Anterior cingulate cortex (tissue), 58 donors: Measurements from ENCODE around the gene CBL.

ENCODE experiments used
- DNase-seq, 58 donors: peaks; one replicate each; lab custom pipeline; 2025; lab: John Stamatoyannopoulos, UW

CBL gene

GRCh38 chr11:119320776-119321524, 114.8 kb downstream of the CBL start:
- DNase-seq, result peak in 19 of 58 donors; percentile 22 to 72 (median 50)

GRCh38 chr11:119322360-119322739, 116.2 kb downstream of the CBL start:
- DNase-seq, result no peak

DNA sequence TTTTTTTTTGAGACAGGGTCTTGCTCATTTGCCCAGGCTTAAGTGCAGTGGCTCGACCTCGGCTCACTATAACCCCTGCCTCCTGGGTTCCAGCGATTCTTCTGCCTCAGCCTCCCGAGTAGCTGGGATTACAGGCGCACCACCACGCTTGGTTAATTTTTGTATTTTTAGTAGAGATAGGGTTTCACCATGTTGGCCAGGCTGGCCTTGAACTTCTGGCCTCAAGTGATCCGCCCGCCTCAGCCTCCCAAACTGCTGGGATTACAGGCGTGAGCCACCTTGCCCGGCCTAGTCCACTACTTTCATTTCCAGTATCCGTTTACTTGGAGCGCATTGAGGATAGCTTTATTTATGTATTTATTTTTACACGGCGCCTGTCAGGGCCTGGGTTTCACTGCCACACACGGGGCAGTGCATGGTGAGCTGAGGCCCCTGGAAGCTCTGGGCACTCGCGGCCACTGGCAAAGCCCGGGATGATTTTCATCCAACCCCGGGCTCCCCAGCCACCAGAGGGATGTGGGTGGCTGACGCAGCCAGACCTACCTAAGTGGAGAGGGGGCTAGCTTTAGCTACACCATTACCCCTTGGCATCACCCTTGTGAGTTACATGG, 116.9 kb downstream of the CBL start:
- DNase-seq, result no peak

GRCh38 chr11:119323532-119324033, 117.4 kb downstream of the CBL start:
- DNase-seq, result peak in 42 of 58 donors; percentile 21 to 87 (median 56)

DNA sequence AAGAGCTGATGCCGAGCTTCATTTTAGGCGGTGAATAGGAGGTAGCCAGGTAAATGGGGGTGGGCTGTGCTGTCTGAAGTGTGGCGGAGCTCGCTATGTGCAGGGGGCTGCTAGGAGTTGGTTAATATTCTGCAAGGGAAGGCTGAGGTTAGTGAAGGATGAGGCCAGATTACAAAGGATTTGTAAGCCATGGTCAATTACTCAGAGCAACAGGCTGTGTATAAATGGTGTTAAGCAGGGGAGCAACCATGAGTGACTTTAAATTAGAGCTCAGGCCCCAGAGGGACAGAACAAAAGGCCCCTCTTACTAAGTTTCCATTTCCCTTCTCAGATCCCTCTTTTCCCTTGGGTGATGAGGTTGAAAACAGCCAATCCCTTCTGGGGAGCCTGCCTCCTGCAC, 118.0 kb downstream of the CBL start:
- DNase-seq, result no peak

DNA sequence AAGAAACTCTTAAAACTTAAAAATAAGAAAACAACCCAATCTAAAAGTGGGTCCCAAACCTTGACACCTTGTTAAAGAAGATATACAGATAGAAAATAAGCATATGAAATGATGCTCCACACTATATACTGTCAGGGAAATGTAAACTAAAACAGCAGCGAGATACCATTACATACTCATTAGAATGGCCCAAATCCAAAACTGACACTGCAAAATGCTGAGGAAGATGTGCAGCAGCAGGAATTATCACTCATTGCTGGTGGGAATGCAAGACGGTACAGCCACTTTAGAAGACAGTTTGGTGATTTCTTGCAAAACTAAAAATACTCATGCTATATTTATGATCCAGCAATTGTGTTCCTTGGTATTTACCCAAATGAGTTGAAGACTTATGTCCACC, 123.2 kb downstream of the CBL start:
- no peak for DNase-seq

DNA sequence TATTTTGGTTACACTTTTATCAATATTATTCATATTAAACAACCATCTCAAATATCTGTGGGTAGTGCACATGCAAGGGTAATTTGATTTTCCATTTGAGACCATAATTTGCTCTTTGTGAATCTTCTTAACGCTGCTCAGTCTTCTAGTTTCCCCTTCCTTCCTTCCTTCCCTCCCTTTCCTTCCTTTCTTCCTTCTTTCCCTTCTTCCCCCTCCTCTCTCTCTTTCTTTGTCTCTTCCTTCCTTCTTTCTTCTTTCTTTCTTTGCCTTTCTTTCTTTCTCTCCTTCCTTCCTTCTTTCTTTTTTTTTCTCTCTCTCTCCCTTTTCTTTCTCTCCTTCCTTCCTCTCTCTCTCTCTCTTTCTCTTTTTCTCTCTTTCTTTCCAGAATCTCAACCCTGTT, 124.1 kb downstream of the CBL start:
- no peak for DNase-seq

GRCh38 chr11:119332111-119332765, 126.1 kb downstream of the CBL start:
- no peak for DNase-seq

GRCh38 chr11:119334174-119334930, 128.2 kb downstream of the CBL start, which contains the start of gene RNF26:
RNF26 (plus strand) TSS chr11:119334527; CDS start chr11:119335123, 596 bp downstream.
- DNase-seq, result peak; percentile 68 to 98 (median 93)

GRCh38 chr11:119335091-119335654, 129.0 kb downstream of the CBL start:
- DNase-seq, result no peak

- peak in 18 of 58 donors; percentile 17 to 69 (median 38) for DNase-seq
These were observed 129.8 kb downstream of the CBL start for GRCh38 chr11:119335655-119336543.

DNA sequence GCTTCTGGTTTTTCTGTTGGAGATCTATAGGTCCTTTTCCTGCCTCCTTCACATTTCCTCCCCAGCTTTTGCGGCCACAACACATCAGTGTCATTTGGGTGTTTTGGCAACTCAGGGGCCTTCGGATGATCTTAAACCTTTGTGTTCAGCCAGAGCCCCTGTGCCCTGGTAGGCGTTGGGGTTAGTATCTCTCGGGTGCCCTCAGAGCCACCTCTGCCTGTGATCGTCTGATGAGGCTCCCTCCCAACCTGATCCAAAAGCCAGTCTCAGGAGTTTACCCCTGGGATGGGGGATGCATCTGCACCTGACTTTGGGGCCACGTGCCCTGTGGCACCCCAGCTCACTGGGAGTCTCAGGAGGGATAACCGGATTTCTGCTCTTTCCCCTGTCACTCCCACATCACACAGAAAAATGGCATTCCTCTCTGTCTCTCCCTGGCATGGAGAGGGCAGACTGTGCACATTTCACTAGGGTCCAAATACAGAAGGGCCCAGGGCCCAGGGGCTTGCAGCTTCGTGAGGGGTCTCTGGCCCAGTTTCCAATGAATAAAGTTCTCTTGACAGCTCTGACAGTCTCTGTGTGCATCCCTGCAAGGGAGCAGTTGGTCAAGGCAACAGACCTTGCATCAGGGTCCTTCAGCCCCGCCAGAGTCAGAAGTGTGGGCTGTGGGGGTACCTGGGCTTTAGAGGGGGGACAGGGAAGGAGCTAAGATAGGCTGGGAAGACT, 130.8 kb downstream of the CBL start:
- no peak for DNase-seq

DNA sequence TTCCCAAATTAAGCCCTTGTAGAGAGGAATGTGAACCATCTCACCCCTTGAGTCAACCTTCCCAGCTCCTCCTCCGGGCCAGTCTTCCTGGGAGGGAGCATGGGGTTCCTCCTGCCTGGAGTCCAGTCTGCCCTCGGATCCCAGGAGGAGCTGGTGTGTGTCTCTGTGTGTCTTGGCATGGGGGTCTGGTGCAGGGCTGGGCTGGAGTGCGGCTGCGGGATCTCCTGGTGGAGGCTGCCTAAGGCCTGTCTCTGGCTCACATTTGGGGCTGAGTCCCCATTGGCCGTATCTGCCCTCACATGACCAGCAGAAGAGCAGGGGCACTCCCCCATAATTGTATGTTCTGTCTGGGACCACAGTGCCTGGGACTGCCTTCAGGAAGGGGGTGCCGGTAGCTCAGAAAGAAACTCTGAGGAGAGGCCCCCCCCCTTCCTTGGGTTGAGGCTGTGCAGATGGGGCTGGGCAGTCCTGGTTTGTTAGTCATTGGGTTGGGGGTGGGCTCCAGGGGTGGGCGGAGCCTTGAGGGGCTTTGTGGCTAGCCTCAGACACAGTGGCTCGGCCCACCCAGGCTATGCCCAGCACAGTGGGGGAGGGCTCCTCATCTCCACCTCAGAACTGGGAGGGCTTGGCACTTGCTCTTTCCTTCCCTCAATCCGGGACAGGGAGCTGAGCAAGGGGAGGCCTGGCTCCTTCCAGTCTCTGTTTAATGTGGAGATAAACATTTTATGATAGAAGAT, 131.6 kb downstream of the CBL start:
- DNase-seq, result no peak

DNA sequence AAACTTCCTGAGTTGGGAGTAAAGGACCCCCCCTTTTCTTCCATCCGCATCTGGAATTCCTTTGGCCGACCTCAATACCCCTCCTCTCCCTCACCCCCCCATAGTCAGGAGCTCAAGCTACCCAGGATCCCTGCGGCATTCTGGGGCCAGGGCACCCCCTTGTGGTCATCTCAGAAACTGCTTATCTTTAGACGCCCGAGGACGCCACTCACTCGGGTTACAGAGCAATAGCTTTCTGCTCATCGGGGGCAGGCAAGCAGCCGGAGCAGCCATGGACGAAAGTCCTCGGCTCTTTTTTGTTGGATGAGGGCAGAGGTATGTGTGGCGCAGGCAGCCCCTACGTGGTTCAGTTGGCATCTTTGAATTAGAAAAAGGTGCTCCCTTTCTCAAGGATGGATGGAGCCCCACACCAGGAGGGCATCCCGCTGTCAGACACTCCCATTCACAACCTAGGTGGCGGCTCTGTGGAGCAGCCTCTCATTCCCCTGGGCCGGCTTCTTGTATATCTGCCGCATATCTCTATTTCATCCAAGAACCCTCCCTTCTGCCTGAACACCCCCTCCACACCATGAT, 132.3 kb downstream of the CBL start:
- DNase-seq, result peak in 48 of 58 donors; percentile 16 to 84 (median 61)

DNA sequence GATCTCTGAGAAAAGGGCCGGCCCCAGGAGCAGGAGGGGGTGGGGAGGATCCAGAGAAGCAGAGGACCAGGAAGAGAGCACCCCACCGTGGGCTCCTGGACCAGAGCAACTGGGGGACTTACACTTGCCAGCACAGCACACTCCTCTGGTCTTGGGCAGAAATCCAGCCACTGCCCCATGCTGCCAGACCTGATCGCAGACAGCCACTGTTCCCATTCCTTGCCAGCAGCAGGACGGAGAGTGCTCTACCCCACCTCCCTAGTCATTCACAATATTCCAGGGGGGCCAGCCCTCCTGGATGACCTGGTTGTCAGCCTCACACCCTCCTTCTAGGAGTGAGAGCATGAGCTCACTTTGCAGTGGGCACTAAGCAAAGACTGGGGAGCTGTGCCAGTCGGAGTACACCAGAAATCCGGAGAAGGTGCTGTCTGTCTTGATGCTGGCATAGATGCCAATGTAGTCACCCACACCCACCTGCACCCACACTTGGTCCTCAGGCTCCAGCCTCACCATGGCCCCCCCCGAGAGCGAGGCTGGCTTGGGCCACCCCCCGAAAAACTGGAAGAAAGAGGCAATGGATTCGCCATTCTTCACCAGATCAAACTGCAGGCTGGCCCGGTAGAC, 132.9 kb downstream of the CBL start:
- DNase-seq, result peak in 2 of 58 donors; percentile 25 to 41

DNA sequence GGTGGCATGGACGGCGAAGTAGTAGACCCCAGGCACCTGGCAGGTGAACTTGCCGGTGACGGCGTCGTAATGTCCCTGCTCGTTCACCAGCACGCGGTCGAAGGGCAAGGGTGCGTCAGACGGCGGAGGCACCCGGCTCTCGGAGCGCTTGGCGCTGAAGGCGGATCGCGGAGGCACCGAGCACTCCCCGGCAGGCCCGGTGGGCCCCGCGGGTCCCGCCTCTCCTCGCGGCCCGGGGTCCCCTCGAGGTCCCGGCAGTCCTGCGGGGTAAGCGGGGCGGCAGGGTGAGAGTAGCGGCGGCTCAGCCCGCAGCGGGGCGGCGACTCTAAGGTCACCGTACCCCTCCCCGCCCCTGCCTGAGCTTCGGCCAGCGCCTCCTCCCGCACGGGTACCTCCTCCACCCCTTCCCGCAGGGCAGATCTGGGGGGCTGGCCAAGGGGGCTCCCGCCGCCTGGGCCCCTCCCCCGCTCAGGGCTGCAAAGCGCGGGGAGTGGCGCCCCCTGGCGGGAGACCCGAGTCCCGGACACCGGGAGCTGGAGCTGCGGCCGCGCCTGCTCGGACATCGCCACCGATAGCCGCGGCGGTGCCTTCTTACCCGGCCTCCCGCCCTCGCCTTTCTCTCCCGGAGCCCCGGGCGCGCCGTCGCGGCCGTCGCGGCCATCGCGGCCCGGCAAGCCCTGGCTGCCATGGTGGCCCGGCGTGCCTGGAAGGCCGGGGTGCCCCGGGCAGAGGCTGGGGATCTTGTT, 133.6 kb downstream of the CBL start:
- peak in 43 of 58 donors; percentile 12 to 82 (median 61) for DNase-seq
